ENCODE data around the gene RSAD2. TPM values are rescaled to one million over a fixed set of nuclear protein-coding genes. Genes with fewer than 3 reads are reported as not detected.

RSAD2 gene
- total and polyA plus RNA-seq, 2 of the 4 experiments (the other 2 are of a cell fraction), result not detected

DNA sequence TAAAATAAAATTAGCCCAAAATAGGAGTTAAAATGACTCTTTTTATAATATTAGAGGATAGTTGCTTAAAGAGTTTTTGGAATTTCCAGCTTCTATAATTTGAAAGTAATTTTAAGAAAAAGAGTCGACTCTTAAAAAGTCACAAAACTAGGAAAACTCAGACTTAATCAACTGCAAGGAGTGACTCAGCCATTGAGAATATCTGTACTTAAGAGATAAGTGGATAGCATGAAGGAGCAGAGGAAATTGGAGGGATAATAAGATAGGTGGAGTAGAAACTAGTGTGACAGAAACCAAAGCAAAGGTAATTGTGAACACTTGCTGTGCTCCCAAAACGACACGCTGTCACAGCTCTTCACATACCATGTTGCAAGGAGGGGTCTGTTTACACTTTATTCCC, 8.4 kb downstream of the RSAD2 start:
- H3K4me3 ChIP-seq (ENCODE audit: insufficient read depth, low read depth, low read length), result no peak overlapping the region
- no peak overlapping the region for H2AK9ac ChIP-seq (replicated peaks; ENCODE audit: low read depth, low read length, poor library complexity)
- H3K36me3 ChIP-seq (ENCODE audit: control insufficient read depth, insufficient read depth, low read length), result no peaks in the 10 kb centered on the region
- BruUV-seq (replicated peaks), result no TSS peak
- H2BK5ac ChIP-seq (ENCODE audit: low read depth, low read length, poor library complexity, severe bottlenecking), result no peak overlapping the region
- intact Hi-C loops (cut with micrococcal nuclease), result no loop called here
- H3K79me1 ChIP-seq (ENCODE audit: low read depth in 1 of 2, low read length in 2 of 2), result no peaks in the 10 kb centered on the region
- no peak overlapping the region for H2BK20ac ChIP-seq (ENCODE audit: low read depth, low read length)
- no peaks in the 10 kb centered on the region for H3K27me3 ChIP-seq (ENCODE audit: control insufficient read depth, insufficient read depth, low read length)
- H3K14ac ChIP-seq (replicated peaks; ENCODE audit: low read depth, low read length), result no peak overlapping the region
- H3K18ac ChIP-seq (ENCODE audit: low read depth, low read length), result no peak overlapping the region
- no peak overlapping the region for H2AFZ ChIP-seq (replicated peaks; ENCODE audit: low read length, poor library complexity)
- no peak overlapping the region for H3K23ac ChIP-seq (ENCODE audit: low read depth, low read length)
- H3K9me1 ChIP-seq (ENCODE audit: insufficient read depth, low read length), result no peaks in the 10 kb centered on the region
- ChIA-PET CTCF (no interaction called here), POLR2A (ENCODE audit: unreplicated experiment) (no interaction called here)
- no peak overlapping the region for H3K56ac ChIP-seq (ENCODE audit: extremely low read depth, insufficient read depth, low read length)
- dilution Hi-C loops (cut with HindIII; ENCODE audit: low sequenced_read_pairs, unreplicated experiment), result no loop called here
- WGBS, 2 experiments (ENCODE audit: extremely low coverage in 2 of 2, insufficient read length in 1 of 2), result no CpG with 5 or more reads among the region's 3 CpGs
- no peak overlapping the region for H3K4ac ChIP-seq (ENCODE audit: low read depth, low read length)
- no peak overlapping the region for H4K8ac ChIP-seq (ENCODE audit: low read depth in 2 of 2, low read length in 2 of 2)
- H4K5ac ChIP-seq (ENCODE audit: low read depth, low read length), result no peak overlapping the region
- in situ Hi-C loops (cut with MboI; ENCODE audit: low sequenced_read_pairs), result no loop called here
- no peak overlapping the region for H3K9ac ChIP-seq (ENCODE audit: low read depth, low read length)
- no peaks in the 10 kb centered on the region for H3K4me1 ChIP-seq (ENCODE audit: control insufficient read depth, insufficient read depth, low read length)
- H3K27ac ChIP-seq (ENCODE audit: insufficient read depth, low read length), result no peak overlapping the region
- no peak overlapping the region for H2AK5ac ChIP-seq (ENCODE audit: low read depth, low read length)
- H4K91ac ChIP-seq (ENCODE audit: insufficient read depth, low read depth, low read length), result no peak overlapping the region
- H2BK15ac ChIP-seq (ENCODE audit: low read depth, low read length), result no peak overlapping the region
- DNase-seq (no peak), ATAC-seq (ENCODE audit: low read depth) (no peak)
- H3K4me2 ChIP-seq (ENCODE audit: low read depth, low read length), result no peak overlapping the region
- no peaks in the 10 kb centered on the region for H3K9me3 ChIP-seq (ENCODE audit: control insufficient read depth, insufficient read depth, low read length)
- no peak for TF ChIP-seq CEBPB (IDR thresholded peaks at IDR 0.05; ENCODE audit: low read depth, low read length)
- no peak for TF ChIP-seq SMC3 (IDR thresholded peaks at IDR 0.05; ENCODE audit: low read depth, low read length)
- TF ChIP-seq MAZ (IDR thresholded peaks at IDR 0.05; ENCODE audit: borderline replicate concordance, low read depth, low read length), result no peak
- no peak for TF ChIP-seq BHLHE40 (IDR thresholded peaks at IDR 0.05; ENCODE audit: low read depth, low read length)
- no peak for TF ChIP-seq ELK1 (IDR thresholded peaks at IDR 0.05; ENCODE audit: borderline replicate concordance, low read depth, low read length)
- TF ChIP-seq USF2 (IDR thresholded peaks at IDR 0.05; ENCODE audit: low read depth, low read length), result no peak
- TF ChIP-seq RAD21 (IDR thresholded peaks at IDR 0.05; ENCODE audit: low read length), result no peak
- TF ChIP-seq RFX5 (IDR thresholded peaks at IDR 0.05; ENCODE audit: low read depth, low read length), result no peak
- TF ChIP-seq CTCF (conservative IDR thresholded peaks at IDR 0.05; ENCODE audit: low read depth, low read length), result no peak
- no peak for TF ChIP-seq NFE2L2 (IDR thresholded peaks at IDR 0.05; ENCODE audit: low read depth, low read length)
- no peak for TF ChIP-seq MXI1 (IDR thresholded peaks at IDR 0.05; ENCODE audit: borderline replicate concordance, low read depth, low read length)
- no peak for TF ChIP-seq MAFK (IDR thresholded peaks at IDR 0.05; ENCODE audit: low read depth, low read length)
- TF ChIP-seq CHD1 (IDR thresholded peaks at IDR 0.05; ENCODE audit: low read depth, low read length), result no peak
- no peak for TF ChIP-seq POLR2A (IDR thresholded peaks at IDR 0.05; ENCODE audit: low read depth, low read length)
- H4K20me1 ChIP-seq (ENCODE audit: insufficient read depth, low read length), result no peaks in the 10 kb centered on the region
- no peak overlapping the region for H2BK120ac ChIP-seq (ENCODE audit: low read depth, low read length)

All from IMR-90 (cell line).